ENCODE results near the gene P2RX3.
A peak's percentile ranks its signal among the peaks of the same experiment; 100 is the strongest.
"Not testable (repeated sequence)": the region's sequence is repeated elsewhere in the genome, so short reads cannot be mapped to it uniquely, and the experiment has no call there.

P2RX3 gene

DNA sequence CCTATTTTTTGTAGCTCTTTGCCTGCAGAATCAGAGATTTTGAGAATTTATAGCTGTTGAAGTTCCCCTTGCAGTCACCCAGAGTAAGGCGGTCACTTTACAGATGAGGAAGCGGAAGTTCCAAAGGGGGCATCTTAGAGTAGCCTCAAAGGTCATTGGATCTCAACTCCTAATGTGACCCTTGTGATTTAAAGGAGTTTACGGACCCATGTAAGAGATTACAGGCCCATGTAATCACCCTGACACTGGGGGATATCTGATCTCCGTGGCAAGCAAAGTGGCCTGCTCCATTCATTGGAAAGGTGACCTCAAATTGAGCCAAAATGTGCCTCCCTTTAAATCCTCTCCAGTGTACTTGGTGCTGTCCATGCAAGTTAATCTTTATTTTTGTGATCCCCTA is 15.7 kb downstream of the P2RX3 start:
- DNase-seq, result no peak

GRCh38 chr11:57354699-57355098 is 16.5 kb downstream of the P2RX3 start:
- no peak for DNase-seq

GRCh38 chr11:57356268-57356667 is 18.1 kb downstream of the P2RX3 start:
- DNase-seq, result no peak

GRCh38 chr11:57357310-57357709 is 19.2 kb downstream of the P2RX3 start:
- DNase-seq, result no peak

DNA sequence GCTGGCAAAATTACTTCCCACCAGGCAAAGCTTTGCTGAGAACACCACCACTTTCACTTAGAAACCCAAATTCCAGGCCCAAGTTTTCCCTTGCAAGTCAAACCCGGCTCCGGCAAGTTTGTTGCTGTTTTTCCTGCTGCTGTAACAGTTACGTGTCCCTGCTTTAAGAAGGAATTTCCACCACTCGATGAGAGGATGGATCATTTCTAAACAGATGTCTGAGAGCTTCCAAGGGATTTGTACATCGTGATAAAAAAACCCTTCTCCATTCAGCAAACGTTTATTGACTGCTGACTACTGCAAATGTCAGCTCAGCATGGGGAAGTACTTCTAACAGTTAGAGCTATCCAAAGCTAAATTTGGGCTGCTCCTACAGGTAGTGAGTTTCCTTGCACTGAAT is 19.7 kb downstream of the P2RX3 start:
- DNase-seq, result no peak

DNA sequence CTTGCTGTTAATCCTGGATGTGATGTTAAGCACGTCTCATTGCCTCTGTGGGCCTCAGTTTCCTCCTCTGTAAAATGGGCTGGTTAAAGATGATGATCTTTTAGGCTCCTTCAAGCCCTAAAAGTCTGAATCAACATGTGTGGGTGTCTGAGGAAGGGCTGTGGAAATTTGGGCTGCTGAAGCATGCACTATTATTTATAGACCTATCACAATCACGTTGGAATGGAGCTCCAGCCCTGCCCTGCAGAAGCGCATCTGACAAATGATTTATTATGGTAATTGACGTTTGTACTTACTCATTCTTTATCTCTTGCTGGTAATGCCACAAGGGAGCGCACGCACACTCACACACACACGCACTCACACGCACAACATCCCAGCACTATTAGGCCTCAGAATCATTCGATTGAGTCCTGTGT is 20.4 kb downstream of the P2RX3 start:
- no peak for DNase-seq

DNA sequence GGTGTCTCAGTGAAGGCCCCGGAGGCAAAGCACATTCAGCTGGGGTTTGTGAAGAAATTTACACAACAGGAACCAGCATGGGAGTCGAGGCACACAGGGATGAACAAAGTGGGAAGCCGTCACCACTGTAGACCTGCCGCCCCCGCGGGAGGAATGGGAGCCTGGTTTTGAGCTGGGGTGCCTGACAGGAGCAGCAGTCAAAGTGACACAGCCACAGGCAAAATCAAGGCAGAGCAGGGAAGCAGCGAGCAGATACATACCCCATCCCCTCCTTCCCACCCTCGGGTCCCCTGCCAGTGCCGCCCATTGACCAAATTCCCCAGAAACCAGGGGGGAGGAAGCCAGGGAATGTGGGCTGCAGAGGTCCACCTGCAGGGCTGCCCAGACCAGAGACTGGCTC is 20.8 kb downstream of the P2RX3 start:
- DNase-seq, result no peak

GRCh38 chr11:57359396-57359795 is 21.2 kb downstream of the P2RX3 start:
- no peak for DNase-seq

GRCh38 chr11:57359896-57360690 is 21.9 kb downstream of the P2RX3 start:
- no peak for DNase-seq

- no peak for DNase-seq
Observed at GRCh38 chr11:57360991-57361390, 22.8 kb downstream of the P2RX3 start.

DNA sequence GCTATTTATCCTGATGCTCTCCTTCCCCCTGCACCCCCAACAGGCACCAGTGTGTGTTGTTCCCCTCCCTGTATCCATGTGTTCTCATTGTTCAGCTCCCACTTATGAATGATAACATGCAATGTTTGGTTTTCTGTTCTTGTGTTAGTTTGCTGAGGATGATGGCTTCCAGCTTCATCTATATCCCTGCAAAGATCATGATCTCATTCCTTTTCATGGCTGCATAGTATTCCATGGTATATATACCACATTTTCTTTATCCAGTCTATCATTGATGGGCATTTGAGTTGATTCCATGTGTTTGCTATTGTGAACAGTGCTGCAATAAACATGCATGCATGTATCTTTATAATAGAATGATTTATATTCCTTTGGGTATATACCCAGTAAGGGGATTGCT is 23.3 kb downstream of the P2RX3 start:
- not testable (repeated sequence) for DNase-seq

GRCh38 chr11:57361926-57362325 is 23.8 kb downstream of the P2RX3 start:
- no peak for DNase-seq

GRCh38 chr11:57363131-57364080 is 25.3 kb downstream of the P2RX3 start:
- no peak for DNase-seq

GRCh38 chr11:57364851-57365660 is 26.9 kb downstream of the P2RX3 start:
- no peak for DNase-seq

- peak; percentile 40 for DNase-seq
Observed at GRCh38 chr11:57368106-57368844, 30.1 kb downstream of the P2RX3 start.

DNA sequence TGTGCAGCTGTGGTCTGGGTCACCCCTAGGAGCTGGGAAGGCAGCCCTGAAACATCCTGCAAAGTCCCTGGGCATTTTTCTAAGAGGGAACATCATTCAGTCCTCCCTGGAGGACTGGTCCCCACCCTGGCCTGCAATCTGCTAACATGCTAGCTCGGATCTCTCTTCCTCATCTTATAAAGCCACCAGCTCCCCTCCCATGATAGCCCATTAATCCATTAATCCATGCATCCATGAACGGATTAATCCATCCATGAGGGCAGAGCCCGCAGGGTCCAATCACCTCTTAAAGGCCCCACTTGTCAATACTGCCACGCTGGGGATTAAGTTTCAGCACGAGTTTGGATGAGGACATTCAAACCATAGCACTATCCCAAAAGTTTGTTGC is 30.7 kb downstream of the P2RX3 start:
- DNase-seq, result no peak

DNA sequence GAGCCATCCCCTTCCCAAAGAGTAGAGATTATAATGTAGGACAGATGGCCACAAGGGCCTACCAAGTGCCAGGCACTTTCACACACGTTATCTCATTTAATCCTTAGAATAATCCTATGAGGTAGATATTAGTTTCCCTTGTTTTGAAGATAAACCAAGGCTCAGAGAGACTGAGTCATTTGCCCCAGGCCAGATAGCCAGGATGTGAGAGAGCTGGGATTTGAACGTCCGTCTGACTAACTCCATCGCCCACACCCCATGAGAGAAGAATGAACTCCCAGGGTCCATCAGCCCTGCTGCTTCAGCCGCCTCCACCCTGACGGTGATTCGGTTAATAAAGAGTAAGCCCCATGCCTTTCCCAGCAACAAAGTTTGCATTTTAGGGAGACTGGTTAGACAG is 32.1 kb downstream of the P2RX3 start:
- DNase-seq, result no peak

DNA sequence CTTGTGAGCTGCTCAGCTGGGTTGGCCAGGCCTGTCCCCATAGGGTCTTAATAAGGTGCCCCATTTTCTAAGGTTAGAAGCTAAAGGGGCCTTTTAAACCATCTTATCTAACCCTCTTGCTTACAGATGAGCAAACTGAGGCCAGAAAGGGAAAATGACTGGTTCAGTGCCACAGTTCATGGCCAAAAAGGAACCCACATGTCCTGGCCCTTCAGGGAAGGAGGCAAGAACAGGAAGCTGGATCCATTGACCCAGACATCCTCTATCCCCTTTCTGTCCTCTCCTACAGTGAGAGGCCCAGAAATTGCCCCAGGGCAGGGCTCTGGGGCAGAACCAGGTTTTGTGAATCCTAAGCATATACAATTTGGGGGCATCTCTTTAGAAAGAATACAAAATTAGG is 32.8 kb downstream of the P2RX3 start:
- no peak for DNase-seq

DNA sequence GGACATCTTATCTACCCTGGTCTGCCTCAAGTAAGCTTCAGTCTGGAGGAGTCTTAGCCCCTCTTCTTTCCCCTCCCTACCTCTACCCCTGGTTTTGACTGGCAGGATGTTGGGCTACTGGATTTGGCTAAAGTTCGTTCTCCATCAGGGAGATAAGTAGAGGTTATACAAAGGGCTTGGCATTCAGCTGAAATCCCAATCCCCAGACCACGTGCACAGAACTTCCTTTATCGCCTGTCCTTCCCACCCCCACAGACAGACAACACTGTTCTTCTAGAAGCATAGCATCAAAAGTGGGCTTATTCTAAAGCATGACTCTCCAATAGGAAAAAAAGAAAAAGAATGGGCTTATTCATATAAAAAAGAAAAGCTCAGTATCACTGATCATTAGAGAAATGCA is 35.0 kb downstream of the P2RX3 start:
- no peak for DNase-seq

DNA sequence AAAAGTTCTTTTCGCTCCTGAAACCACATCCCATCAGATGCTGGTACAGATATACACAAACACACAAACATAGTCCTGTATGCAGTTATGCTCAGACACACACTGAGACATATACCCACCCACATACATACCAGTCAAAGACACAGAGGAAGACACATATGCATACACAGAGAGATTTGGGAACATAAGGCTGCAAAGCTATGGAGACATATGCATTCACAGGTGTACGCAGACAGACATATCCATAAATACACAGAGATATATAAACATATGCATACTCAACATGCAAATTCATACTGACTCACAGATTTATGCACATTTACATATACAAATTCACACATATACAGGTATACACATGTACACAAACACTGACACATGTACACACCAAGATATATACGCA is 36.8 kb downstream of the P2RX3 start:
- no peak for DNase-seq

GRCh38 chr11:57375490-57375889 is 37.3 kb downstream of the P2RX3 start:
- DNase-seq, result no peak
